AG09319 (cell line): ENCODE measurements around the gene MYCN.
"Not testable (repeated sequence)": the region's sequence is repeated elsewhere in the genome, so short reads cannot be mapped to it uniquely, and the experiment has no call there.

Experiments used
- DNase-seq: peaks from one replicate; pipeline ENCODE4 v3.0.0-alpha.2; 2010; ENCODE audit warnings: low read depth; ENCODE audit errors: extremely low read depth
- TF ChIP-seq, protein P1 (sequence below): IDR thresholded peaks from 2 replicates; pipeline ENCODE4 v1.5.1; 2011; ENCODE audit warnings: low read depth, mild to moderate bottlenecking, inconsistent platforms, low read length, moderate library complexity

Gene MYCN

GRCh38 chr2:15919716-15920434 is 20.5 kb upstream of the MYCN start:
- TF ChIP-seq, protein P1, sequence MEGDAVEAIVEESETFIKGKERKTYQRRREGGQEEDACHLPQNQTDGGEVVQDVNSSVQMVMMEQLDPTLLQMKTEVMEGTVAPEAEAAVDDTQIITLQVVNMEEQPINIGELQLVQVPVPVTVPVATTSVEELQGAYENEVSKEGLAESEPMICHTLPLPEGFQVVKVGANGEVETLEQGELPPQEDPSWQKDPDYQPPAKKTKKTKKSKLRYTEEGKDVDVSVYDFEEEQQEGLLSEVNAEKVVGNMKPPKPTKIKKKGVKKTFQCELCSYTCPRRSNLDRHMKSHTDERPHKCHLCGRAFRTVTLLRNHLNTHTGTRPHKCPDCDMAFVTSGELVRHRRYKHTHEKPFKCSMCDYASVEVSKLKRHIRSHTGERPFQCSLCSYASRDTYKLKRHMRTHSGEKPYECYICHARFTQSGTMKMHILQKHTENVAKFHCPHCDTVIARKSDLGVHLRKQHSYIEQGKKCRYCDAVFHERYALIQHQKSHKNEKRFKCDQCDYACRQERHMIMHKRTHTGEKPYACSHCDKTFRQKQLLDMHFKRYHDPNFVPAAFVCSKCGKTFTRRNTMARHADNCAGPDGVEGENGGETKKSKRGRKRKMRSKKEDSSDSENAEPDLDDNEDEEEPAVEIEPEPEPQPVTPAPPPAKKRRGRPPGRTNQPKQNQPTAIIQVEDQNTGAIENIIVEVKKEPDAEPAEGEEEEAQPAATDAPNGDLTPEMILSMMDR = no peak
- no peak for DNase-seq

GRCh38 chr2:15920696-15921095 is 19.7 kb upstream of the MYCN start:
- no peak for DNase-seq

GRCh38 chr2:15923597-15923996 is 16.8 kb upstream of the MYCN start:
- TF ChIP-seq, protein P1 = no peak
- no peak for DNase-seq

More at GRCh38 chr2:15920696-15921095, 19.7 kb upstream of the MYCN start:
- TF ChIP-seq, protein P1 = no peak

GRCh38 chr2:15925819-15926218 is 14.5 kb upstream of the MYCN start:
- DNase-seq = no peak
- TF ChIP-seq, protein P1 = no peak

GRCh38 chr2:15926252-15926651 is 14.1 kb upstream of the MYCN start:
- no peak for DNase-seq
- TF ChIP-seq, protein P1 = no peak

GRCh38 chr2:15927551-15928218 is 12.7 kb upstream of the MYCN start:
- DNase-seq = no peak
- TF ChIP-seq, protein P1 = no peak

- not testable (repeated sequence) for DNase-seq
These were observed 11.3 kb upstream of the MYCN start for GRCh38 chr2:15929008-15929407.
